ENCODE data around the gene RAB44. TPM values are rescaled to one million over a fixed set of nuclear protein-coding genes. Genes with fewer than 3 reads are reported as not detected.

The RAB44 gene
- total and polyA plus RNA-seq, 2 of the 13 experiments (the other 11 are each of a cell fraction or from before 2014, with no cell fraction given), result not detected

DNA sequence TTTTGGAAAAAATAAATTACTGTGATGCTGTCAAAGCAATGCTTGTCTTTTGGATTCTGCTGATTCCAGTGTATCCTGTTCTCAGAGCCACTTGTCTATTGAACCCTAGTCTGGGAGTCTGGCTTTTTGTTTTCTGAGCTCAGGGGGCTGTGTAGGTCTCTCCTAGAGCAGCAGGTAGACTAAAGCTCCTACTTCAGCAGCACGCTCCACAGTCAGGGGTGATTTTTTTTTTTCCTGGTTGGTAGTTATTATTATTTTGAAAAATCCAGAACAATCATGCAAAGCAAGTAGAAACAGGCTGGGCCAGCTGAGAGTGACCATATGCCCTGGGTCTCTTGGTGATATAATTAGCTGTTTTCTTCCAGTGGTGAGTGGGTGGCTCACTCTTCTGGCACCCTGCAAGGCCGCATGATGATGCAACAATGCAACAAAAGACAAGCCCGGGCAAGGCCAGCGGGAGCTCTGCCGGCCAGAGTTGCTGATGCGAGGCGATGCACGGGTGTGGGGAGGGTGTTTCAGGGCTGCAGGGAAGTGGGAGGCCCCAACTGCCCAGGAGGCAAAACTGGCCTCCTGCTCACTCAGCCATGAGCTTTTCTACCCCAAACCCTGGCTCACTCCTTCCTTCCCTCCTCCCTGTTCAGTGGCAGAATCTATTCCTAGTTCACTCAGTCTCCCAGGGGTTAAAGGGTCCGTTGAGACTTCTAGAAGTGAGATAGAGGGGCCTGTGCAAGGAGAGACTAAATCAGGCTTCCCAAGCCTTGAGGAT lies 30.6 kb upstream of the RAB44 start (continued):
- TF ChIP-seq, protein P1, sequence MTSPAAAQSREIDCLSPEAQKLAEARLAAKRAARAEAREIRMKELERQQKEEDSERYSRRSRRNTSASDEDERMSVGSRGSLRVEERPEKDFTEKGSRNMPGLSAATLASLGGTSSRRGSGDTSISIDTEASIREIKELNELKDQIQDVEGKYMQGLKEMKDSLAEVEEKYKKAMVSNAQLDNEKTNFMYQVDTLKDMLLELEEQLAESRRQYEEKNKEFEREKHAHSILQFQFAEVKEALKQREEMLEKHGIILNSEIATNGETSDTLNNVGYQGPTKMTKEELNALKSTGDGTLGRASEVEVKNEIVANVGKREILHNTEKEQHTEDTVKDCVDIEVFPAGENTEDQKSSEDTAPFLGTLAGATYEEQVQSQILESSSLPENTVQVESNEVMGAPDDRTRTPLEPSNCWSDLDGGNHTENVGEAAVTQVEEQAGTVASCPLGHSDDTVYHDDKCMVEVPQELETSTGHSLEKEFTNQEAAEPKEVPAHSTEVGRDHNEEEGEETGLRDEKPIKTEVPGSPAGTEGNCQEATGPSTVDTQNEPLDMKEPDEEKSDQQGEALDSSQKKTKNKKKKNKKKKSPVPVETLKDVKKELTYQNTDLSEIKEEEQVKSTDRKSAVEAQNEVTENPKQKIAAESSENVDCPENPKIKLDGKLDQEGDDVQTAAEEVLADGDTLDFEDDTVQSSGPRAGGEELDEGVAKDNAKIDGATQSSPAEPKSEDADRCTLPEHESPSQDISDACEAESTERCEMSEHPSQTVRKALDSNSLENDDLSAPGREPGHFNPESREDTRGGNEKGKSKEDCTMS (CRISPR knock-in tag; conservative IDR thresholded peaks at IDR 0.05), result no peak
- peak; percentile 90 for TF ChIP-seq ZNF205 (CRISPR knock-in tag; IDR thresholded peaks at IDR 0.05)
- TF ChIP-seq, protein P2, sequence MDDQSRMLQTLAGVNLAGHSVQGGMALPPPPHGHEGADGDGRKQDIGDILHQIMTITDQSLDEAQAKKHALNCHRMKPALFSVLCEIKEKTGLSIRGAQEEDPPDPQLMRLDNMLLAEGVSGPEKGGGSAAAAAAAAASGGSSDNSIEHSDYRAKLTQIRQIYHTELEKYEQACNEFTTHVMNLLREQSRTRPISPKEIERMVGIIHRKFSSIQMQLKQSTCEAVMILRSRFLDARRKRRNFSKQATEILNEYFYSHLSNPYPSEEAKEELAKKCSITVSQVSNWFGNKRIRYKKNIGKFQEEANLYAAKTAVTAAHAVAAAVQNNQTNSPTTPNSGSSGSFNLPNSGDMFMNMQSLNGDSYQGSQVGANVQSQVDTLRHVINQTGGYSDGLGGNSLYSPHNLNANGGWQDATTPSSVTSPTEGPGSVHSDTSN (CRISPR knock-in tag; IDR thresholded peaks at IDR 0.05; ENCODE audit: borderline replicate concordance), result no peak
- no peak for TF ChIP-seq ZNF337 (CRISPR knock-in tag; IDR thresholded peaks at IDR 0.05; ENCODE audit: borderline replicate concordance, low read depth)
- TF ChIP-seq, protein P3, sequence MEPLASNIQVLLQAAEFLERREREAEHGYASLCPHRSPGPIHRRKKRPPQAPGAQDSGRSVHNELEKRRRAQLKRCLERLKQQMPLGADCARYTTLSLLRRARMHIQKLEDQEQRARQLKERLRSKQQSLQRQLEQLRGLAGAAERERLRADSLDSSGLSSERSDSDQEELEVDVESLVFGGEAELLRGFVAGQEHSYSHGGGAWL (CRISPR knock-in tag; IDR thresholded peaks at IDR 0.05), result peak; percentile 87; the same call in 1 of the 2 replicates
- TF ChIP-seq, protein P4, sequence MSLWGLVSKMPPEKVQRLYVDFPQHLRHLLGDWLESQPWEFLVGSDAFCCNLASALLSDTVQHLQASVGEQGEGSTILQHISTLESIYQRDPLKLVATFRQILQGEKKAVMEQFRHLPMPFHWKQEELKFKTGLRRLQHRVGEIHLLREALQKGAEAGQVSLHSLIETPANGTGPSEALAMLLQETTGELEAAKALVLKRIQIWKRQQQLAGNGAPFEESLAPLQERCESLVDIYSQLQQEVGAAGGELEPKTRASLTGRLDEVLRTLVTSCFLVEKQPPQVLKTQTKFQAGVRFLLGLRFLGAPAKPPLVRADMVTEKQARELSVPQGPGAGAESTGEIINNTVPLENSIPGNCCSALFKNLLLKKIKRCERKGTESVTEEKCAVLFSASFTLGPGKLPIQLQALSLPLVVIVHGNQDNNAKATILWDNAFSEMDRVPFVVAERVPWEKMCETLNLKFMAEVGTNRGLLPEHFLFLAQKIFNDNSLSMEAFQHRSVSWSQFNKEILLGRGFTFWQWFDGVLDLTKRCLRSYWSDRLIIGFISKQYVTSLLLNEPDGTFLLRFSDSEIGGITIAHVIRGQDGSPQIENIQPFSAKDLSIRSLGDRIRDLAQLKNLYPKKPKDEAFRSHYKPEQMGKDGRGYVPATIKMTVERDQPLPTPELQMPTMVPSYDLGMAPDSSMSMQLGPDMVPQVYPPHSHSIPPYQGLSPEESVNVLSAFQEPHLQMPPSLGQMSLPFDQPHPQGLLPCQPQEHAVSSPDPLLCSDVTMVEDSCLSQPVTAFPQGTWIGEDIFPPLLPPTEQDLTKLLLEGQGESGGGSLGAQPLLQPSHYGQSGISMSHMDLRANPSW (CRISPR knock-in tag; IDR thresholded peaks at IDR 0.05; ENCODE audit: borderline replicate concordance), result peak; percentile 97; the same call in 1 of the 2 replicates
- peak; percentile 100 for TF ChIP-seq TP53 (CRISPR knock-in tag; conservative IDR thresholded peaks at IDR 0.05)
- no peak for TF ChIP-seq SUZ12 (IDR thresholded peaks at IDR 0.05; ENCODE audit: low read depth, low read length)
- TF ChIP-seq, protein P5, sequence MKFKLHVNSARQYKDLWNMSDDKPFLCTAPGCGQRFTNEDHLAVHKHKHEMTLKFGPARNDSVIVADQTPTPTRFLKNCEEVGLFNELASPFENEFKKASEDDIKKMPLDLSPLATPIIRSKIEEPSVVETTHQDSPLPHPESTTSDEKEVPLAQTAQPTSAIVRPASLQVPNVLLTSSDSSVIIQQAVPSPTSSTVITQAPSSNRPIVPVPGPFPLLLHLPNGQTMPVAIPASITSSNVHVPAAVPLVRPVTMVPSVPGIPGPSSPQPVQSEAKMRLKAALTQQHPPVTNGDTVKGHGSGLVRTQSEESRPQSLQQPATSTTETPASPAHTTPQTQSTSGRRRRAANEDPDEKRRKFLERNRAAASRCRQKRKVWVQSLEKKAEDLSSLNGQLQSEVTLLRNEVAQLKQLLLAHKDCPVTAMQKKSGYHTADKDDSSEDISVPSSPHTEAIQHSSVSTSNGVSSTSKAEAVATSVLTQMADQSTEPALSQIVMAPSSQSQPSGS (CRISPR knock-in tag; IDR thresholded peaks at IDR 0.05), result peak; percentile 96
- peak; percentile 82 for TF ChIP-seq POLR2G (IDR thresholded peaks at IDR 0.05; ENCODE audit: low read depth, low read length)
- no peak for TF ChIP-seq SMAD9 (CRISPR knock-in tag; IDR thresholded peaks at IDR 0.05)
- peak; percentile 73 for TF ChIP-seq GATAD1 (CRISPR knock-in tag; IDR thresholded peaks at IDR 0.05)
- TF ChIP-seq MATR3 (CRISPR knock-in tag; IDR thresholded peaks at IDR 0.05), result no peak
- peak; percentile 87 for TF ChIP-seq NFKBIZ (CRISPR knock-in tag; IDR thresholded peaks at IDR 0.05)
- no peak for TF ChIP-seq ZNF562 (CRISPR knock-in tag; IDR thresholded peaks at IDR 0.05; ENCODE audit: borderline replicate concordance)
- peak; percentile 39; the same call in 1 of the 2 replicates for TF ChIP-seq JUNB (CRISPR knock-in tag; IDR thresholded peaks at IDR 0.05; ENCODE audit: borderline replicate concordance)
- TF ChIP-seq, protein P6, sequence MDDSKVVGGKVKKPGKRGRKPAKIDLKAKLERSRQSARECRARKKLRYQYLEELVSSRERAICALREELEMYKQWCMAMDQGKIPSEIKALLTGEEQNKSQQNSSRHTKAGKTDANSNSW (CRISPR knock-in tag; IDR thresholded peaks at IDR 0.05; ENCODE audit: borderline replicate concordance), result no peak
- TF ChIP-seq MTF1 (CRISPR knock-in tag; IDR thresholded peaks at IDR 0.05), result no peak; the same call in 1 of the 2 replicates
- peak; percentile 85 for TF ChIP-seq ZNF652 (CRISPR knock-in tag; IDR thresholded peaks at IDR 0.05; ENCODE audit: borderline replicate concordance, low read depth)
- TF ChIP-seq HMG20A (CRISPR knock-in tag; IDR thresholded peaks at IDR 0.05; ENCODE audit: borderline replicate concordance), result peak; percentile 90
- TF ChIP-seq KDM4B (CRISPR knock-in tag; IDR thresholded peaks at IDR 0.05), result peak; percentile 92
- no peak for TF ChIP-seq SNRNP70 (IDR thresholded peaks at IDR 0.05; ENCODE audit: low read depth, low read length)
